Endothelial cell of hepatic sinusoid (primary cell): Measurements from ENCODE around the gene GRIK4.
"Not testable (repeated sequence)": the region's sequence is repeated elsewhere in the genome, so short reads cannot be mapped to it uniquely, and the experiment has no call there.

Experiments
- in situ Hi-C: cut with HindIII; loops from 2 replicates; pipeline ENCODE4 v1.10.0; 2017; ENCODE audit warnings: low sequenced_read_pairs

Gene GRIK4

DNA sequence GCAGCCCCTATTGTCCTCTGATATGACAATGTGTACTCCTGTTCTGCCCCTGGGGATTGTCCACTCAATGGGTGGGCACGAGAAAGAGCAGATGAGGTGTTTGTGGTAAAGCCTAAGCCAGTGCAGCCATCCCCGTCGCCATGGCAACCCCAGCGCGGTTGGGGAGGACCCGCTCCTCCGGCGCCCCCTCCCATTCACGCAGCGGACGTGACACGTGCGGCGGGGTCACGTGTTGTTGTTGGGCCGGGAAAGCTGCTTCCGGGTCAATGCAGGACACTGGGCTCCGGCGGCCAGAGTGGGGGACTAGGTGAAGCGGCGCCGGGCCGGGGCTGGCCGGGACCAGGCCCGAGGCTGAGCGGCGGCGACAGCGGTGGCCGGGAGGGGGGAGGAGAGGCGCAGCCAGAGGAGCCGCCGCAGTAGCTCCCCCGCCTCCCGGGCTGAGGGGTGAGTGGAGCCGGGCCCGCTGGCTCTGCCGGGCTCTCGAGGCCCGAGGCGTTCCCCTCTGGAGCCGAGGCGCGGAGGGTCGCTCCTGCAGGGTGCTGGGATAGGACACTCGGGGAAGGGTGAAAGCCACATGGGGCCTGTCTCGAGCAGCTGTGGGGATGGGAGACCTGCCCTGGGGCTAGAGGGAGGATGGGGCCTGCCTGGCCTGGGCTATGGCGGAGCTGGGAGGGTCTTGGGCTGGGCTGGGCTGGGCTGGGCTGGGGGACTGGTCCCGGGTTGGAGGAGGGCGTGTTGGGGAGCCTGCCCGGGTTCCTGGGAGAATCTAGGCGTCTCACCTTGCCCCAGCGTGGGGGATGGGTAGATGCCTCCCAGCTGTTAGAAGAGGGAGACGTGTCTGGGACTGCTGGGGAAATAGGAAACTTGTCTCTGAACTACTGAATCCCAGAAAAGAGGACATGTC, 512.6 kb downstream of the GRIK4 start, which contains the start of gene TBCEL:
TSS of gene TBCEL (plus strand) at position 255 of the 904 bp plus-strand sequence. CDS start 21,589 bp downstream, outside the sequence.
- in situ Hi-C loops, result no loop called here

DNA sequence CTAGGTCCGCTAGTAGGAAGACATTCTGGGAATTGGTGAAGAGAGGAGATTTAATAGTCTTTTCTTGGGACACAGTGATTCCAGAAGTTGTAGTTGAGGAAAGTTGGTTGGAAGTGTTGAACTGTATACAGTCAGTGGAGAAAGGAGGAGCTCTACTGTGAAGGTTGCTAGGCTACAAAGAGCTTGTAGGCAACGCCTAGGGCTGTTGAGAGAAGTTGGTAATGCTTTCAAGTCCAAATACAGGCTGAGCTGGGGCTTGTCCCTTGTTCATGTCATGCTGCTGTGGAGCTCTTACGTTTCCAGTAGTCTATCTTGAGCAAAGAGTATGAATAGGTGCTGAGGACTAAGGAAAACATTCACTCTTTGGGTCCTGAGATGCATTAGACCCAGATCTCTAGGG, 513.4 kb downstream of the GRIK4 start:
- in situ Hi-C loops, result no loop called here

DNA sequence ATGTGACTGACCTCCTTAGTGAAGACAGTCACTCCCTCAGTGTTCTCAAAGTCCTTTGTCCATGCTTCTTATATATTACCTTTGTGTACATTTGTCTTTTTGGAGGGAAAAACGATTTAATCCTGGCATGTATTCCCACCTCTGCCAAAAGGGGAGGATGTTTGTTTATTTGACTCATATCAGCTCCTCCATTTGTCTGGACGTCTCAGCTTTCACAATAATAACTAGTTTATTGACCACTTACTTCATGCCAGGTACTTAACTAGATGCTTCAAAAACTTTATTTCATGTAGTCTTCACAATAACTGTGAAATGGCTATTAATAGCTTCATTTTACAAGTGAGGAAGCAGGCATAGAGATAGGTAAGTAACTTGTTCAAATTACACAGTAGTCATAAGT, 517.6 kb downstream of the GRIK4 start:
- in situ Hi-C loops, result no loop called here

DNA sequence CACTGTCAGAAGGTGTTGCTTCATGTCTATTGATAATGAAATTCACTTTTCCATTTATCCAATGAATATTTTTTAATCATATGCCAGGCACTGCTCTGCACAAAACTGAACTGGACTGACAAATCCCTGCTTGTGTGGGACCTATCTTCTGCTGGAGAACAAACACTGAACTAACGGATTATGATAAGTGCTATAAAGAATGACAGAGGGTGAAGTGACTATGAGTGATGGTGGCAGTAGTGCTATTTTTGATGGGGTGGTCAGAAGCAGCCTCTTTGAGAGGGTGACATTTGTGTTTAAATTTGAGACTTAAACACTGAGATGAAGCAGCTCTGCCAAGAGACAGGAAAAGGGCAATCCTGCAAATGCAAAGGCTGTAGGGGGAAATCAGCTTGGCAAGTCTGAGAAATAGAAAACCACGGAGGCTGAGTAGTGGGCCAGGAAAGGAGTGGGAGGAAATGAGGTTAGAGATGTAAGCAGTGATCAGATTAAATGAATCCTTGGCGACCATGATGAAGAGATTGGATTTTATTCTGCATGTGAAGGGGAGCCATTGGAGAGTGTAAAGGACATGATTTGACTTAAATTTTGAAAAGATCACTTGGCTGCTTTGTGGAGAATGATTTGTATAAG, 518.4 kb downstream of the GRIK4 start:
- in situ Hi-C loops, result no loop called here

DNA sequence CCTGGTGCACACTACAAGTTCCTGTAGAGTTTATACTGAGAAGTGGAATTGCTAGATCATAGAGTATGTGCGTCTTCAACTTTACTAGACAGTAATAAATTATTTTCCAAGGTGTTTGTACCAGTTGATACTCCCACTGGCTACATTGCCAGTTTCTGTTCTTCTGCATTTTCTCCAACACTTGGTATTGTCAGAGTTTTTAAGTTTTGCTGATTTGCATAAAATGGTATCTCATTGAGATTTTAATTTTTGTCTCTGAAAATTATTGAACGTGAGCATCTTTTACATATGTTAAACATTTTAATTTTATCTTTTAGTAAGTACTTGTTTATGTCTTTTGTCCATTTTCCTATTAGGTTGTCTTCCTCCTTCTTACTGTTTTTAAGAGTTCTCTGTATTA, 519.6 kb downstream of the GRIK4 start:
- in situ Hi-C loops, result no loop called here

DNA sequence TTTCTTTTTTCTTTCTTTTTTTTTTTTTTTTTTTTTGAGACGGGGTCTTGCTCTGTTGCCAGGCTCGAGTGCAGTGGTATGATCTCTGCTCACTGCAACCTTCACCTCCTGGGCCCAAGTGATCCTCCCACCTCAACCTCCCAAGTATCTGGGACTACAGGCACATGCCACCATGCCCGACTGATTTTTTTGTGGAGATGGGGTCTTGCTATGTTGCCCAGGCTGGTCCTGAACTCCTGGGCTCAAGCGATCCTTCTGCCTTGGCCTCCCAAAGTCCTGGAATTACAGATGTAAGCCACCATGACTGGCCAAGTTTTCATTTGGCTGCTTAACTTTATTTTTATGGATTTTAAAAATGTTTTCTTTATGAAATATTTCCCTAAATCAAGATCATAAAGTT, 520.1 kb downstream of the GRIK4 start:
- in situ Hi-C loops, result not testable (repeated sequence)

DNA sequence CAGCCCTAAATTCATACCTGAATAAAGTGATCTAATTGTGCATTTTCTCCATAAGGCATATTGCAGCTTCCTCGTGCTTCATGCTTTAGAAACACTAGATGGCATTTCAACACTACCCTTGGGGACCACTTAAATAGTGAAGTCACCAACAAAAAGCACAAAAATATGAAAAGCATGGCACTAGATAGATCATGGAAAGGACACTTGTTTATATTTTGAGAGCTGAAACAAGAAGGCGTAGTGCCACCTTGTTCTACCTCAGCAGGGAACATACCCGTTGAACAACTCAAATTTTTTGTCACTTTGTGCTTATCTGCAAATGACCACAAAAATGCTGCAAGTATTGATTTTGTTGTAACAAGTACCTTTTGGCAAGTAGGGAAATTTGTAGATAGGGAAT, 521.0 kb downstream of the GRIK4 start:
- in situ Hi-C loops, result no loop called here

DNA sequence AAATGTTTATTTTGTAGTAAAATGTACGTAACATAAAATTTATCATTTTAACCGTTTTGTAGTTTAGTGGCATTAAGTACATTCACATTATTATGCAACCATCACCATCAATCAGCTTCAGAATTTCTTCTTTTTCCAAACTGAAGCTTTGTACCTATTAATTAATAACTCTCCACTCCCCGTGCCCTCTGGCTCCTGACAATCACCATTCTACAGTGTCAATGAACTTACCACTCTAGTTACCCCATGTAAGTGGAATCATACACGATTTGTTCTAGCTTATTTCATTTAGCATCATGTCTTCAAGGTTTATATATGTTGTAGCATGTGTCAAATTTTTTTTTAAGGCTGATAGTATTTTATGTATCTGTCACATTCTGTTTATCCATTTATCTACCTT, 522.1 kb downstream of the GRIK4 start:
- in situ Hi-C loops, result no loop called here

DNA sequence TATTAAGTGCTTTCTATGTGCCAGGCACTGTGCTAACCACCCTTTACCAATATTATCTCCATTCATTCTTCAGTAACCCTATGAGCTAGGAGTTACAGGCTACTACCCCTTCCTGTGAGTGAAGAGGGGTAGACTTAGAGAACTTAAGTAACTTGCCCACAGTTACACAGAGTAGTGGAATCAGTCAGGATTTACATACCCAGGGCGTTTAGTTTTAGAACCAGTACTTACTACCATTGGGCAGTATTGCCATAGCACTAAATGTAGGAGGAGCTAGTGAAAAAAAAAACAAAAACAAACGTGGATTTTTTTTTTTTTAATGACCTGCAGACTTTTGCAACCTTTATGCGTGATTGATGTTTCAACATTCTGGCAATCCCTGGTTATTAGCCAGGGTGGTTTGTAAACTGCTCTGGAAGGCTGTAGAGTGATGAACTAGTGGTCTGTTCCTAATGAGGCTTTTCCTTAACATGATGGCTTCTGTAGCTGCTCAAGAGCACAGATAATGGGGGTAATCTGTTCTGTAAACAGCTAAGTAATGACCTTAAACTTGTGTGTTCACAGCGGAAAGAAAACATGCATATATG, 523.7 kb downstream of the GRIK4 start:
- in situ Hi-C loops, result no loop called here

DNA sequence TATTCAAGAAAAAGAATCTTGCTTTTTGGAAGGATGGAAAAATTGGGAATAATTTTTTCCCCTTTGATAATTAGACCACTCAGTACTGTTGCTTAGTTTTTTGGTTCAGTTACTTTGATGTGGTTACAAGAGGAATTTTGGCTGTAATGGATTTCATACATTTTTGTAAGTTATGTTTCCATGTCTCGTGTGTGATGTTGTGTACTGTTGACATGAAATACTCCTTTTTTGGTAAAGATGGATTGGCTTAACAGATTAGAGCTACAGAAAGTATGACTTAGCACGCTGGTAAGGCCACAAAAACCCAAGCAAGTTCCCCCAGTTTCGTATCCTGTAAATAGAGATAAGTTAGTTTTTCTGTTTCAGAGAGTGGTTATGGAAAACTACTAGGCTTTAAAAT, 524.2 kb downstream of the GRIK4 start:
- in situ Hi-C loops, result no loop called here

DNA sequence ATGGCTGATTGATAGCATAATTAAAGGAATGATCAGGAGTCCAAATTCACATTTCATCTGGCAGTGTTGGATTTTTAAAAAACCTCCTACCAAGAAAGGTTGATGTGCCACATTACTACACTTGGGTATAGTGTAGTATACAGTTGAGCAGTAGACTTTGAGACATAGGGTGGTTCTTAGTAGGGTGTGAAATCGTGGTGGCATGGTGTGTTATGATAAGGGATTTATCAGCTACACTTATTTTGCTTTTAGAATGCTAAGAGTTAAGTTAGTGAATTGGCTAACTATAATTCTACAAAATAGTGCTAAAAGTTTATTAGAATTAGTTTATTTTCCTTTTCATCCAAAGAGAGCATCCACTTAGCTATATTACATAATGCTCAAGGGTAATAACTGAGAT, 525.5 kb downstream of the GRIK4 start:
- in situ Hi-C loops, result no loop called here
